Activated CD8-positive, alpha-beta memory T cell treated with anti-CD3 and anti-CD28 coated beads, Interleukin-2, amount 50 U/mL, for 48 hours (primary cell): ENCODE data around the gene DMBT1.

ENCODE experiments used
- DNase-seq: peaks from one replicate; pipeline ENCODE4 v3.0.0-alpha.2; 2020

DMBT1 gene

GRCh38 chr10:122649903-122650302 lies 89.3 kb downstream of the DMBT1 start:
- peak; percentile 4 for DNase-seq

GRCh38 chr10:122650331-122650730 lies 89.8 kb downstream of the DMBT1 start:
- peak; percentile 18 for DNase-seq

GRCh38 chr10:122655524-122656307 lies 95.2 kb downstream of the DMBT1 start:
- DNase-seq: no peak

- DNase-seq: no peak
These were observed 95.8 kb downstream of the DMBT1 start for GRCh38 chr10:122656308-122656705.

- no peak for DNase-seq
These were observed 96.2 kb downstream of the DMBT1 start for GRCh38 chr10:122656741-122657140.

- DNase-seq: peak; percentile 8
These were observed 96.7 kb downstream of the DMBT1 start for GRCh38 chr10:122657255-122657654.

- no peak for DNase-seq
These were observed 97.2 kb downstream of the DMBT1 start for GRCh38 chr10:122657729-122658128.

- peak; percentile 17 for DNase-seq
These were observed 97.9 kb downstream of the DMBT1 start for GRCh38 chr10:122658356-122659049.

- peak; percentile 7 for DNase-seq
These were observed 98.6 kb downstream of the DMBT1 start for GRCh38 chr10:122659126-122659525.

GRCh38 chr10:122659651-122660050 lies 99.1 kb downstream of the DMBT1 start:
- peak; percentile 8 for DNase-seq

GRCh38 chr10:122660696-122661095 lies 100.1 kb downstream of the DMBT1 start:
- DNase-seq: peak; percentile 41

- DNase-seq: no peak
These were observed 101.7 kb downstream of the DMBT1 start for GRCh38 chr10:122662231-122662630.

GRCh38 chr10:122663516-122664130 lies 103.1 kb downstream of the DMBT1 start:
- no peak for DNase-seq

GRCh38 chr10:122664501-122664900 lies 103.9 kb downstream of the DMBT1 start:
- DNase-seq: no peak

GRCh38 chr10:122665329-122665860 lies 104.8 kb downstream of the DMBT1 start:
- DNase-seq: no peak

GRCh38 chr10:122665946-122666345 lies 105.4 kb downstream of the DMBT1 start:
- DNase-seq: no peak

- DNase-seq: no peak
These were observed 108.5 kb downstream of the DMBT1 start for GRCh38 chr10:122669045-122669444.

- no peak for DNase-seq
These were observed 109.3 kb downstream of the DMBT1 start for GRCh38 chr10:122669842-122670241.

GRCh38 chr10:122671355-122671754 lies 110.8 kb downstream of the DMBT1 start:
- DNase-seq: no peak

- DNase-seq: no peak
These were observed 112.1 kb downstream of the DMBT1 start for GRCh38 chr10:122672655-122673054.

GRCh38 chr10:122673269-122673668 lies 112.7 kb downstream of the DMBT1 start:
- DNase-seq: no peak

GRCh38 chr10:122673731-122674130 lies 113.2 kb downstream of the DMBT1 start:
- DNase-seq: no peak

GRCh38 chr10:122674781-122675180 lies 114.2 kb downstream of the DMBT1 start:
- no peak for DNase-seq

- no peak for DNase-seq
These were observed 114.7 kb downstream of the DMBT1 start for GRCh38 chr10:122675278-122675677.
